Activated T-cell treated with anti-CD3 and anti-CD28 coated beads for 24 hours (primary cell): ENCODE results near the gene PARD3.

Experiments used
- DNase-seq: peaks from one replicate; pipeline ENCODE4 v3.0.0-alpha.2; 2020; ENCODE audit warnings: low read depth

The PARD3 gene

DNA sequence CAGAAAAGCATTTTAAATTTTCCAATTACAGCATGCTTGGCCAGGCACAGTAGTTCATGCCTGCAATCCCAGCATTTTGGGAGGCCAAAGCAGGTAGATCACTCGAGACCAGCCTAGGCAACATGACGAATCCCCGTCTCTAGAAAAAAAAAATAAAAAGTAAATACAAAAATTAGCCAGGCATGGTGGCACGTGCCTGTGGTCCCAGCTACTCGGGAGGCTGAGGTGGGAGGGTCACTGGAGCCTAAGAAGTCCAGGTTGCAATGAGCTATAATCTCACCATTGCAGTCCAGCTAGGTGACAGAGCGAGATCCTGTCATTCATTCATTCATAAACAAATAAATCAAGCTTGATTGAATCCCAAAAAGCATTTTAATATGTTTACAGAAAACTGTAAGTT lies 234.9 kb downstream of the PARD3 start:
- no peak for DNase-seq

DNA sequence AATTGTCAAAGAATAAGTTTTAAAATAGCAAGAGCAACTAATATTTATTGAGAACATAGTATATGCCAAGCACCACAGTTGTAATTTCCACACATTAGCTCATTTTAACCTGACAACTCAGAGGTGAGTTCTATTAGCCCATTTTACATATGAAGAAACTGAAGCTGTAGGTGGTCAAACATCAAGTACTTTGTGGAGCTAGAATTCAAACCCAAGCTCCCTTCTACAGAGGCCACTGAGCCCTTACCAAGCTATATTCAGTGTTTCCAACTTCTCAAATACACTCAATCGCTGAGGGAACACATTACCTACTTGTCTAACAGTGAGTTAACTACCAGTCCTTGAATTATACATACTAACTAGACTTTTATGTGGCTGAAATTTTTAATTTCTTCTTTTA lies 236.6 kb downstream of the PARD3 start:
- DNase-seq, result no peak

DNA sequence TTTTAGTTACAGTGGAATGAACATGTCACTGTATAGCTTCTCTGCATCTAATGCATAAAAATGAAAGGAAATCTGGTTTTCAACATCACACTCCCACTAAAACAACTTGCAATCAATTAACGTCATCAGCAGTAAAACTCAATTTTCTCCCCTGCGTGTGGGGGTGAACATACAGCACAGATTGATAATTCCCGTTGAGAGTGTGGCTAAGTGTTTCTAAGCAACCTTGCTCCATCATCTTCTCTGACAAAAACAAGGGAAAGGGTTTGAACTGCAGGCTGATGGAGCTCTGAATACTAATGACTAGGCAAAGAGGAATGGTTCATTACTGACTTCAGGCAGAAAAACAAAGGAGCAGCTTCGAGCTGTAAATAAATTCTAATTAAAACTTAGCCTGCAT lies 238.3 kb downstream of the PARD3 start:
- no peak for DNase-seq

DNA sequence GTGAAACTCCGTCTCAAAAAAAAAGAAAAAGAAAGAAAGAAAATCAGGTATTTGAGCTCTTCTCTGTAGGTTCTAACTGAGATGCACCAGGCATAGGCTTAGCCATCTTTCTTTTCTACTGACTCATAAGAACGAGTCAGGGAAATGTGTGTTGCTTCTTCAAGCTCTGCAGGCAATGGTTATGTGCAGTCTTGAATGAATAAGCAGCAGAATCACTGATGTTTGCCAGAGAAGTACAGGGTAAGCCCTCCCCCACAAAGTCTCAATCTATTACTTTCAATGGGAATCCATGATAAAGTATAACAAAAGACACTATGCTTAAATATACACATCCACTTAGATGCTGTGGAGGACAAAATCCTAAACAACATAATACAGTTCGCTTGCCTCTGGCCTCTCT lies 239.2 kb downstream of the PARD3 start:
- no peak for DNase-seq

DNA sequence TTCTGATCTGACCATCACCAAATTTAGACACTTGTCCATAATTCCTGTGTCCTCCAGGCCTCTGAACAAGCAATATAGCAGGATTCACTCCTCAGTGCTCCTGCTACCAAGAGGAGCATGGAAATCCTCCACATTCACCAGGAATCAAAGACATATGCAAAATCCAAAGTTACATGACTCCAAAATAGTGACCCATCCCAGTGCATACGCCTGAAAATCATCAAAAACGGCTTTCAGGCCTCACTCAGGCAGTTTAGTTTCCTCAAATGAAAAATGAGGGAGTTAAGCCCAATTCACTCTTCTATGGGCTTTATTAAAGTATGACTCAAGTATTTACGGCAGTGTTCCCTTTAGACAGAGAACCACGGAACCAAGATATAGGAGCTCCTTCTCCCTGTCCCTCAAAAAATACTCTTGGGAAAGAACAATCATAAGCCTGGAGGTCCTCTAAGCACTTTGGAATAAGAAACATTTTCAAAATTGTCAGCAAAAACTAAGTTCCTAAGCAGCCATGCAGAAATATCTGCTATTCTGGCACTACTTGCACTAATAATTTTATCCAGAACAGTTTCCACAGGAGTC lies 240.7 kb downstream of the PARD3 start:
- DNase-seq, result no peak

DNA sequence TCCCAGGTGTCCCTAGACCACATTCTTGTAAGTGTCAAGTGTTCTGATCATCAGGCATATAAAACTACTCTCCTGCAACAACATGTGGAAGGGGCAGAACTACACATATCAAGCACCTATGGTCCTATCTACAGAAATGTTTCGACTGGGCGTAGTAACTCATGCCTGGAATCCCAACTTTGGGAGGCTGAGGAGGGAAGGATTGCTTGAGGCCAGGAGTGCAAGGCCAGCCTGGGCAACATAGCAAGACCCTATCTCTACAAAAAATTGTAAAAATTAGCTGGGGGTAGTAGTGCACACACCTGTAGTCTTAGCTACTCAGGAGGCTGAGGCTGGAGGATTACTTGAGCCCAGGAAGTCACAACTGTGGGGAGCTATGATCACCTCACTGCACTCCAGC lies 244.2 kb downstream of the PARD3 start:
- DNase-seq, result no peak

DNA sequence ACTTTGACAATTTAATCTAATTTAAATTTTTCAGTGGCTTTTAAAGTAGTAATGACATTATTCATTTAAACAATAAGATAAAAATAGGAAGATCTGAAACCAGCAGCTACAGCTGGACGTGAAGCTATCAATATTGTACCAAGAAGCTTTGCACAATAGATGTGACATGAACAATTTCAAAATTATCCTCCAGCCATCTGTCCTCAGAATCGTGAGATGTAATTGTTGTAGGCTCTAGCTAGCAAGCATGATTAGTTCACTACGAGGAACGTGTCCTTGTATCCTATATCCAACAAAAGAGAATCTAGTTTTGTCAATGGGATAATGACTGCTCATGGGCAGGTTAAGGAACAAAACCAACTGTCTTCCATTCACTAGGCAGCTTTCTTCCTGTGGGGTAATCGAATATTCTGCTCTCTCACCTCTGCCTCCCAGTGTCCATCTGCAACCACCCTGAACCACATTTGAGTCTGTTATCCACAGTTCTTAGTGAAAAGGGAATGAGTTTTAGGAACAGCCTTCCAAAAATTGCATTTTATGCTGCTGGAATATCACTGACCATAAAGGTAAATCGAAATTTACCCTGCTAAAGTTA lies 247.3 kb downstream of the PARD3 start:
- no peak for DNase-seq

DNA sequence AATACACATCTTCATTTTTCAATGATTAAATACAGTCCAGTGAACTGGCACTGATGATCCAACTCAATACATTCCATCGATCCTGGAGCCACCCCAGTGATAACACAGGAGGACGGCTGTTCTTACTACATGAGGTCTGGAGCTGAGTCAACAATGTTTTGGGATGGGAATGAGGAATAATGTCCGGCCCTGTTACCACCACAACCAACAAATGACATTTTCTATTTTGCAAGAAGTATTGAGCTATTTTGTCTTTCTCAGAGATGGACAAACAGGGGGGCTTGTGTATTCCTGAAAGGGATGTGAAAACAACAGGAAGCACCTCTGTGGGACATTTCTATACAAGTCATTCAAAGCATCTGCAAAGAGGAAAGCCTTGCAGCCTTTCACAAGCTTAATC lies 249.2 kb downstream of the PARD3 start:
- DNase-seq, result no peak

DNA sequence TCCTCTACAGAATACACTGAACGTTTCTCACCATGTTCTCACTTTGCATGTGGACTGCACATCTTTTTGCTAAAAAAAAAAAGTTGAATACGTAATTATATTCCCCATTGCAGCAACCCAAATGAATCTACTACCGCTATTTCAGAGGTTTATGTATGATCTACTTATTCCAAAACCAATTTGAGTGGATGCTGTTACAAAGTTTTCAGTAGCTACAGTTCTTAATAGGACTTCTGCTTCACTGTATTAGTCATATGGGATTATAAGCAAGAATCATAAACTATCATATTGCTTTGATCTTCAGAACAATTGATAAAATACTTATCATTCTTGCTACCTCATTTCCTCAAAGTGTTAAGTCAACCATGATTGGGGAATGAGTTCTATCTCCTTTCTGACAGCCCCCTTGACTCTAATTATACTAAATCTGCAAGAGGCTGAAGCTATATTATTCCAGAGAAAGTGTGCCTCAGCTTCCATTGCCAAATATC lies 257.0 kb downstream of the PARD3 start:
- no peak for DNase-seq

DNA sequence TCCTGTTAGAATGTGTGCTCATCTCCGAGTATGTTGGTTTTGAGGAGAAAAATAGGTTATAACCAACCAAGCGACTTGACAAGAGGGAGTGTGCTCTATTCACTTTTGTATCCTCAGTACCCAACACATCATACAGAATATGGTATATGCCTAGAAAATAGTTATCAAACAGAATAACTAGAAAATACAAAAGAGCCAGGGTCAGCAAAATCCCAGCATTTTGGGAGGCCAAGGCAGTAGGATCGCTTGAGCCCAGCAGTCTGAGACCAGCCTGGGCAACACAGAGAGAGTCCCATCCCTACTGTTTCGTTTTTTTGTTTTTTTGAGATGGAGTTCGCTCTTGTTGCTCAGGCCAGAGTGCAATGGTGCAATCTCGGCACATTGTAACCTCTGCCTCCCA lies 257.9 kb downstream of the PARD3 start:
- no peak for DNase-seq

DNA sequence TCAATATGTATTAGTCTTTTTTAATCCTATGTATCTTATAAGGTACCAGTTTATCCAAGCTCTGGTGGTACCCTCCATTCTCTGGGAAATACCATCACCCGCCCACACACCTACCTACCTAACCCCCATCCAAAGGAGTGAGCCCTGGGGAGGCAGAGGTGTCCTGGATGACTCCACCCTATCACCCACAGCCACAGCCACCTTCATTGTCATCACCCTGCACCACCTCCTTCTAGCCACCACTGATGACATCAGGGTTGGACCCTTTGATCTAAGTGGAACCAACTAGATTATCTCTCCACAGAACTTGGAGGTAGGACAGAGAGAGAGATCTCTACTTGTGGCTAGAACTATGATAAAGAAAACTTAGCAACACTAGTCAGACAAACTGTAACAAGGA lies 259.4 kb downstream of the PARD3 start:
- no peak for DNase-seq

DNA sequence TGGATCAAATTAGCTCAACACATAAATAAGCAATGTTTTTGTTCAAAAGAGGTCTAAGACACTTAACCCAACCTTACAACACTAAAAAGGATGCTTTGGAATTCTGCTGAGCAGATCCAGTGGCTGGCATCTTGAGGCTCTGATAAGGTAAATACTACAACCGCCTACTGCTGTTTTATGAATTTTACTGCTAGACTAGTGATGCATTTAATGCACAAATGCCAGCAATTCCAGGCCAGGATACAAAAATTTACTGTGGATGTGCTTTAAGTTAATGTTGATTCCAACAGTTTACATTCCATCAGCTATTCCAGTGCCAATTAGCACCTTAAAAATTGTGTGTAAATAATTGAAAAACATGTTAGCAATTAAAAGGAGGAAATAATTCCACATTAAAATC lies 261.3 kb downstream of the PARD3 start:
- no peak for DNase-seq

DNA sequence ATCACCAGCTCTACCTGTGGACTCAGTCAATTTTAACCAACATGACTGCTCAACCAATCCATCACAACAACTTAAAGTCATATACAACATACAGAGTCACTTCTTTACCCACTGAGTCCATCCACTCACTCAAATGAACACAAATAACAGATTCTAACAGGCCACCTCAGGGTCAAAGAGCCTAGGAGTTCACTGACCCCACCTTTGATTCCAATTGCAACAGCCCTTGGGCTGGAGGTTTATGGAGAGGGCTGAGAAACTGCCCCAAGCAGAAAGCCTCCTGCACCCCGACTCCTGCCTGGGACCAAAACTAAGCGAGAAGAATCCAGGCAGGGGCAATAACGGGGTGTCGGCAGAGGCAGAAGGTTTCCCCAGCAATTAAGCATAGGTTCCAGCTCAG lies 263.8 kb downstream of the PARD3 start:
- DNase-seq, result no peak

DNA sequence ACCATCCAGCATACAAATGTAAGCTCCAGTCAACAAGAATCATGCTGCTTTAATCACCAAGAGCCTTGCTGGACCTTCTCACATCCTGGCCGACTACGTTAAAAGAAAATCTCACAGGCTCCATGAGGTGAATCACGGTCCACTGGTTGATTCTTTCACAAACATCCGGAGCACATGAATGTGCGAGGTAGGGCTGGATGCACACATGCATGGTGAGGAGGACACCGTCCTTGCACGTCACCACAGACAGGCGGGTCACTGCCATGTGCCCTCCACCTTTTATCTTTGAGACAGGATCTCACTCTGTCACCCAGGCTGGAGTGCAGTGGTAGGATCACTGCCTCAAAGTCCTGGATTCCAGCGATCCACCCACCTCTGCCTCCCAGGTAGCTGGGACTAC lies 265.1 kb downstream of the PARD3 start:
- no peak for DNase-seq

DNA sequence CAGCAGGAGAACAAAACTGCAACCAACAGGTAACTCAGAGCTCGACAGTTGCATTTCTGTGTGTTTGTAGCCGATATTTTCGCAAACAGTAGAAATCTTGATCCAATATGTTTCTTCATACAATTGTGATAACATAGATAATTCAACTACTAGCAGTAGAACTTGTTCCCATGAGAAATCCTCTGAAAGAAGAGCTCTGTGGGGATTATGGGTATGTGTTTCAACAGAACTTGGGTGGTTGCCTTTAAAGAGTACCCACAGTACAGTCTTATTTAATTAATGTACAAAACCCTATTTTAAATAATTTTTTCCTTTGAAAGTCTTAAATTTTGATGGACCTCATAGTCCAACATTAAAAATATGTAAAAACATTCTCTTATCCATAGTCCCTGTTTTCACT lies 266.1 kb downstream of the PARD3 start:
- no peak for DNase-seq

DNA sequence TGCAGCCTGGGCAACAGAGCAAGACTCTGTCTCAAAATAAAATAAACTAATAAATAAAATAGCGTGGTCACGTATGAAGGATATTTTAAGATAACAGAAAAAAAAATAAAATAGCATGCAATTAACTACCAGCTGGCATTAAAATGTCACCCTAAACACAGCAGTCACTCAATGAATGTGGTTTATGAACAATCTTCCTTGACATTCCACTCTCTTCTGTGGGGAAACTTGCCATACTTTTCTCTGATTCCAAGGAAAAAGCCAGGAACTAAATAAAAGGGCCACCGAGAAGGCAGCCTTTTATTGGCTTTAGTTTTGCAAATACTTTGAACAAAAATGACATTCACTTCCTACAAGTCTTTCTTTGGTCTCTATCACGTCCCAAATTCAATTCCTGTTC lies 266.6 kb downstream of the PARD3 start:
- DNase-seq, result no peak

DNA sequence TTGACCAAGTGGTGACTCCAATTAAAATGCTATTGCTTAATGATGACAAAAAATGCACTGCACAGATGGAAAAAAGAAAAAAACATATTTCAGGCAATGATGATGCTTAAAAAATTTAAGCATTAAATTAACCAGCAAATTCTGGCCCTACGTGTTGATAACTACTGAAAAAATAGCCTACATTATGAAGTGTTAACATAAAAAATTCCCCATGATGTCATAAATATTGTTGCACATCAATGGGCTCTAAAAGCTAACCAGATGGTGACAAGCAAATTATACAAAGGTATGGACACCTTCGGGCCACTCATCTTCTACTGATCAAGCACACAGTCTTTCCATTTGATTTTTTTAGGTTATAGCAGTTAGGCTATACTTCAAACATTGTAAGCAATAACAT lies 267.4 kb downstream of the PARD3 start:
- no peak for DNase-seq

DNA sequence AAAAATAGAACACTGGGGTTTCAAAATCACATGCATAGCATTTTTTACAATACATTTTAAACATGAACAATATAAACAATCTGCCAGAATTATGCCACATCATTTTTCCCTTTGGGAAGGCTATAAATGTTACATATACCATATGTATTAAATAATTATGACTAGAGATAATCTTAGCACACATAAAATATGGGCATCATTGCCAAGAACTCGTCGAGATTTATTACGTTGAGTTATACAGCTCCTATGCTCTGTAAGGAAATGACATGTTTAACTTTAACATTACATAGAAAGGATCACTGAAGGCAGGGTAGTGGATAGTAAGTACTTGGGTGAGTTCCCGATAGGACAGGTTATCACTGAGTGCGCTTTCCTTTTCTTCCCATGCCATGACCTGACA lies 267.8 kb downstream of the PARD3 start:
- DNase-seq, result no peak

DNA sequence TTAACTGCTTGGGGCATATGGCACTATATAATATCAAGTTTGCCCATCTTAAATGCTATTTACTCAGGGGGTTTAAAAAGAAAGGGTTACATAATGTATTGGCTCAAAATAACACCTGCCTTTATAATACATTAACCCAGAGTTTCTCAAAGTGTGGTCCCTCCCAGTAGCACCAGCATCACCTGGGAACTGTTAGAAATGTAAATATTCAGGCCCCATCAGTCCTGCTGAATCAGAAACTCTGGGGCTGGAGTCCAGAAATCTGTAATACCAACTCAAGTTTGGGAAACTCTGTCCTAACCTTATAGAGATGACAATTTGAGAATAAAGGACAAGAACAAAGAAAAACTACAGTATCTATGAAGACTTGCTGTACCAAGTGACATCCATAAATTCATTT lies 270.7 kb downstream of the PARD3 start:
- no peak for DNase-seq

DNA sequence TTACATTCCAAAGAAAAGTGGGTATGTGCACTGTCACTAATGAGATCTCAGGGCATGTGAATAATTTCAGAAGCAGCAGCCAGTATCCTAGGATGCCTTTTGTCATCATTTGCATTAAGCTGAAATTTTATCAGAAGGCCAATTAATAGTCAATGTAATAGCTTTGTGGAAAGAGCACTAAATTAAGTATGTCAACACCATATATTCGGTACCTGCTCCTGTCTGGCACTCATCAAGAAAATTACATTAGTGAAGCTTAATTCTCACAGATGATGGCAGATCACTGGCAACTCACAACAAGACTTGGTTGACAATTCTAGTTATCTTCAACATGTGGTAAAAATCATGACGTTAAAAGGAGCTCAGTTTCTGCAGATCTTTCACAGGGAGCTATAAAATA lies 271.4 kb downstream of the PARD3 start:
- DNase-seq, result no peak

DNA sequence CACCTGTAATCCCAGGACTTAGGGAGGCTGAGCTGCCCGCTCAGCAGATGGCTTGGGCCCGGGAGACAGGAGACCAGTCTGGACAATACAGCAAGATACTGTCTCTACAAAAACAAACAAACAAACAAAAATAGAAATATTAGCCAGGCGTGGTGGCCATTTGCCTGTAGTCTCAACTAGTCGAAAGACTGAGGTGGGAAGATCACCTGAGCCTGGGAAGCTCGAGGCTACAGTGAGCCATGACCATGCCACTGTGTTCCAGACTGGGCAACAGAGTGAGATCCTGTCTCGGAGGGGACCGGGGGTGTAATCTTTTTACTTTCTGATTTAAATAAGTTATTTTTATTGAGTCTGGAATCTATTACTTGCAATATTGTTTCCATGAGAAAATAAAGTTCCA lies 274.6 kb downstream of the PARD3 start:
- DNase-seq, result no peak

DNA sequence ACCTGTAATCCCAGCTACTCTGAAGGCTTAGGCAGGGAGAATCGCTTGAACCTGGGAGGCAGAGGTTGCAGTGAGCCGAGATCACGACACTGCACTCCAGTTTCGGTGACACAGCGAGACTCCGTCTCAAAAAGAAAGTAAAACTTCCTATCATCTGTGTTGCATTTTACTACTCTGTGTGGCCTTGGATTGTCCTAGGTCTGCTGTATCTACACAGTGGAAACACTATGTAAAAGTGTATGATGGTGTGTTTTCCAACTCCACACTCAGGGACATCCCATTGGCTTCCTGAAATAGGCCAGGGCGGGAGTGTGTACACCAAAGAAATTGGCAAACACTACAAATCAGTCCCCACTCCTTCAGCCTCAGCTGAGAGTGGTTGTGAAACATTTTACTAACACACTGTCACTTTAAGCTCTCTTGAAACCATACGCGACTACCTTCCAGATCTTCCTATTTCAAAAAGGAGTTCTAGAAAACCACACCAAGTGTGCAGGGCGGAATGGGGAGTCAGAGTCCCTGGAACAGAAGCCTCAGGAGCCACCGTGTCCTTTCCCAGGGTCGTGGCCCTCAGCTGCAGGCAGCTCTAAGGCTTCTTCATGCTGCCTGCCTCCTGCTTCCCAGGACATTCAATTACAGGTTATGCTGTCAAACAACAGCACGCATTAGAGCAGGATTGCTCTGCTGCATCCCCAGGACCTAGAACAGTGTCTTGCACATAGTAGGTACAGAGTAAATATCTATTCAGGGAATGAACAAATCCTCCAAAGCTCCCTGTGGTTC lies 275.4 kb downstream of the PARD3 start:
- DNase-seq, result no peak

DNA sequence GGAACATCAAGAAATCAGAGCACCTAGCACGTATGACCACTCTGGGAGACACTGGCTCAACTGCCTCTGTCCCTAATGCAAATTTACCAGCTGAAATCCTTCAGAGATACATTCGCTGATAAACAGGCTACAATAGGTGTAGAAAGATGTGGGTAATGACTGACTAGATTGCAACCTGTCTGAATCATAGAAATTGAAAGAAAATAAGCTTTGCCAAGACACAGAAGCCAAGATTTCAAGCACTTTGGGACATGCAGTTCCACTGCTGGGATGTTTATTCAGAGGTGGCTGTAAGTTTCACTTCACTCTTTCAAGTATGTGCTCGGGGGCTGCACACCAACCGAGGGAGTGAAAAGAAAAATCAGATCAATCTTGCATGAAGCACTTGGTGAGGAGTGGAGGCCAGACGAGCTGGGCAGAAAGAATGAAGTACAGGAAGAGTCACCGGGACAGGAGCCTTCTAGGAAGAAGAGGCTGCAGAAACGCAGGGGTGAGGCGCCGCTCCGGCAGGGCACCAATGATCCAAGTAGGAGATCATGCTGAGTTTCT lies 276.7 kb downstream of the PARD3 start:
- DNase-seq, result no peak
